Transverse colon (tissue), 4 donors: ENCODE data around the gene KEAP1.

Source experiments
- CTCF ChIP-seq, 5 experiments: fragments of 200-600 bp in 3 of 5; fragments of 450-650 bp in 2 of 5; sonication (generic) in 3 of 5; IDR thresholded peaks; 1 replicate in 2 of 5; 2 replicates in 3 of 5; pipeline ENCODE4 v1.5.1; 2016 to 2017; ENCODE audit warnings: antibody characterized with exemption in 5 of 5, inconsistent platforms in 3 of 5, mild to moderate bottlenecking in 2 of 5, moderate library complexity in 1 of 5
- EP300 ChIP-seq: sonication (generic); formaldehyde crosslinking; IDR thresholded peaks from one replicate; pipeline ENCODE4 v1.6.1; 2017; ENCODE audit warnings: antibody characterized with exemption, low read depth
- POLR2AphosphoS5 ChIP-seq, 3 donors: sonication (generic); formaldehyde crosslinking; IDR thresholded peaks; one replicate each; pipeline ENCODE4 v1.6.1; 2016; ENCODE audit warnings: antibody characterized with exemption in 3 of 3

- TF ChIP-seq EP300 (no peak), POLR2AphosphoS5 (IDR thresholded peaks at IDR 0.05) (no peak), CTCF (IDR thresholded peaks at IDR 0.05) (no peak)
Measured at GRCh38 chr19:10538204-10538983, 35.2 kb upstream of the KEAP1 start.
